ENCODE results near the gene OR2J1.
"Not testable (repeated sequence)": the region's sequence is repeated elsewhere in the genome, so short reads cannot be mapped to it uniquely, and the experiment has no call there.

Gene OR2J1

DNA sequence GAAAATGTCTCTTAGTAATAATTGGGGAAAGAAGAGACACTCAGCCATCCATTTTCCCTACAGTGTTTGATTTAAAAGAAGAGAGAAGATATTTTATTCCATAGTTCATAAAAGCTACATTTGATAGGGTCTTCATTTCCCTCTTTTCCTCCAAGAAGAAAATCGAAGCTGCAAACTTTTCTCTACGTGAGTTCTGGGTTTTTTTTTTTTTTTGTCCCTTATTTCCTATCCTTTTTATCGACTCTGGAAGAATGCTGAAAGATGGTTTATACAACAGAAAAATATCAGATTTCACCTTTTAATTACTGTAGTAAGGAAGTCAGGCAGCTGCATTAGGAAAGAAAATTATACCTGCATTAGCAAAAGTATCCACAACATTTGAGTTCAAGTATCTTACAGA lies at the start of gene OR2J1:
TSS of gene OR2J1 (plus strand) at position 301 of the 400 bp plus-strand sequence. CDS start 1,453 bp downstream, outside the sequence.
- DNase-seq (ENCODE audit: low spot score) = no peak

DNA sequence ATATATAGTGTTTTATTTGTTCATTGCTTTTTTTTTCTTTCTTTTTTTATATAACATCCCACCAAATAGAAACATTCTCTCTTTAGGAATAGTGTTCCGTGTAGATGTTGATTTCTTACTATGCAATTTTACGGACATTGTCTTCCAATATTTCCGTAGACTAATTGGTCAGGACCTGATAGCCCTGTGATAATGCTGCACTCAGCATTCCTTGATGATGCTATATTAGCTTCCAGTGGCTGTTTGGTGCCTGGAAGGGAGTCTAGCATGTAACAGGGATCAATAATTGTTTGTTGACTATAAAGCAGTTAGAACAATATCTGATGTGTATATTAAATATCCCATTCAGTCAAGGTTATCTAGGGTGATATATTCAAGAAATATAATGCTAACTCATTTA lies 47.6 kb upstream of the OR2J1 start:
- DNase-seq (ENCODE audit: low spot score) = no peak

- DNase-seq (ENCODE audit: low spot score) = peak; percentile 51
Observed at GRCh38 chr6:29071831-29072723, 27.2 kb upstream of the OR2J1 start.

DNA sequence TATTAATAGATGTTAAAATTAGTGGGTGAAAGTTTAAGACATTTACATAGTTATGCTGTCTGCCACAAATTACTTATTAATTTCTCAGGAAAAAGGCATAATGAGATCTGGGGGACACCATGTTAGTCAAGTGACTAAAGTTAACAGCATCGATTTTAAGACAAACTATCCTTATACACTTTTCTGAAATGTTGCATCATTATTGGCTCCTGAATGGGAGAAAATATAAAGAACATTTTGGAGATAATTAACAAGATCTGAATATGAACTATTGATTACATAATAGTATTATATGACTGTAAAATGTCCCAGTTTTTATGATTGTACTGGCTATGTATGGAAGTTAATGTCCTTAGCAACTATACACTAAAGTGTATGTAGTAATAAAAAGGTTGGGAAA lies 20.1 kb upstream of the OR2J1 start:
- no peak for DNase-seq (ENCODE audit: low spot score)

- DNase-seq (ENCODE audit: low spot score) = no peak
Observed at GRCh38 chr6:29081312-29081711, 18.0 kb upstream of the OR2J1 start.

GRCh38 chr6:29082457-29082856 lies 16.8 kb upstream of the OR2J1 start:
- DNase-seq (ENCODE audit: low spot score) = no peak

DNA sequence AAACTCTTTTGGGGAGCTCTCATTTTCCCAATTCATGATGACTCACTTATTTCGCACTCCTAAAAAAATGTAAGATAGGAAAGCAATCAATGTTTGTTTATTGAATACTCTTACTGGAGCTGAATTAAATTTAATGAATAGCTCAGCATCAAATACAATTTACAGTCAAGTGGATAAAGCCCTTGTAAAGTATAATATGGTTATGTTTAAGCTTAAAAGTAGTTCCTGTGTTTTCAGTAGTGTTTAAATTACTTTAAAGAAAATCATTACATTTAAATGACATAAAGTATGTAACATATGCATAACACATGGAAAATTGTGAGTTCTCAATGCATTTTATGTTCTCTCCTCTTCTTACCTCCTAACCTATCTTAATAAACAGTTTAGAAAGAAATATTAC lies 12.1 kb upstream of the OR2J1 start, which contains the start of gene OR2B3:
TSS of gene OR2B3 (minus strand) at position 101 of the 400 bp plus-strand sequence. CDS start at position 36, 65 bp downstream.
- DNase-seq (ENCODE audit: low spot score) = no peak

GRCh38 chr6:29092957-29093356 lies 6.3 kb upstream of the OR2J1 start:
- DNase-seq (ENCODE audit: low spot score) = no peak

- DNase-seq (ENCODE audit: low spot score) = no peak
Observed at GRCh38 chr6:29097803-29098202, 1.5 kb upstream of the OR2J1 start.

- no peak for DNase-seq (ENCODE audit: low spot score)
Observed at GRCh38 chr6:29107758-29108157, 8.5 kb downstream of the OR2J1 start, which contains the start of gene OR2J3. Gene OR2J3, plus strand, starts transcription at chr6:29108058. Its CDS starts 3,833 bp downstream, at chr6:29111891.

- DNase-seq (ENCODE audit: low spot score) = no peak
Observed at GRCh38 chr6:29112135-29112534, 12.8 kb downstream of the OR2J1 start.

GRCh38 chr6:29114964-29115363 lies 15.7 kb downstream of the OR2J1 start:
- not testable (repeated sequence) for DNase-seq (ENCODE audit: low spot score)

DNA sequence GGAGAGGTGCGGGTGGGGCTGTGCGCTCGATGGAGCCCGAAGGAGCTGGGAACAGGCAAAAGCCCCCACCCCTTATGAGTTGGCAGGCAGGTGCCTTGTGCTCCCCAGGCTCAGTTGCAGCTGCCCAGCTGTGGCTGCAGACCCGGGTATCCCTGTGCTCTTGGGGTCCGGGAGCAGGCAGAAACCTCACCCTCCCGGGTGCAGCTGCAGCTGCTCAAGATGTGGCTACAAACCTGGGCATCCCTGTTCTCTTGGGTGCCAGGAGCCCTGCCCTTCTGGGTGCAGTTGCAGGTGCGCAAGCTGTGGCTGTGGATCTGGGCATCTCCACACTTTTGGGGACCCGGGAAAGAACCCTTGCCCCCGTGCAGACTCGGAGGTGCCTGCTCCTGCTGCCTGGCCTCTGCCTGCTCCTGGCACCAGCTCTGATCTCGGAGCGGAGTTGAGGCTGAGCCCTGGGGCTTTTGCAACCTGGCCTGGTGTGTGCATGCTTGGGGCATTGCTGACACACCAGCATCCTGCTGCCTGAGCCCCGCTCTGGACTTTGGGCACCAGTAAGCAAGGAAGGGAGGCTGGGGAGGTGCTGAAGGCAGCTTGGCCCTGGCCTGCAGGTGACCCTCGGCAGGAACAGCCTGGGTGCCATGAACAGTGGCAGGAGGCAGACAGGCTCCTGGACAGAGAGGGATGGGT lies 30.2 kb downstream of the OR2J1 start:
- DNase-seq (ENCODE audit: low spot score) = no peak

GRCh38 chr6:29130644-29131043 lies 31.4 kb downstream of the OR2J1 start:
- no peak for DNase-seq (ENCODE audit: low spot score)

GRCh38 chr6:29131691-29132090 lies 32.4 kb downstream of the OR2J1 start:
- DNase-seq (ENCODE audit: low spot score) = no peak

- DNase-seq (ENCODE audit: low spot score) = no peak
Observed at GRCh38 chr6:29137724-29138123, 38.4 kb downstream of the OR2J1 start.

GRCh38 chr6:29141606-29142005 lies 42.3 kb downstream of the OR2J1 start:
- DNase-seq (ENCODE audit: low spot score) = no peak

- no peak for DNase-seq (ENCODE audit: low spot score)
Observed at GRCh38 chr6:29142309-29142708, 43.0 kb downstream of the OR2J1 start.

DNA sequence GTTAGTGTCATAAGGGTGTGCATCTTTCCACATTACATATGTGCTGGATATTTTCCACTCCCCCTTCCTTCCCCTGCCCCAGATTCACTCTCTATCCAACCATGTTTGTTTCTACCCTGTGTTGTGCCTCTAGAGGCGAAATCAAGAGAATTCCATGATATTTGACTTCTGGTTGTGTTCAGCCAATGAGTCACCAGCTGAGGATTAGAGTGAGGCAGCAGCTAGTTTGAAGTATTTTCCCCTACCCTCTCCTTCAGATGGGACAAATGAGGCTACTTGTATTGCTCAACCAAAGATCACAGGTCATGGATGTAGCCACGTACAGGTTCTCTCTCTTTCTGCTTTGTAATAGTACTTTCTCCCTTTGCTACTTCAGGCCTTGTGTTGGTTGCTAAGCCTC lies 46.9 kb downstream of the OR2J1 start:
- no peak for DNase-seq (ENCODE audit: low spot score)

DNA sequence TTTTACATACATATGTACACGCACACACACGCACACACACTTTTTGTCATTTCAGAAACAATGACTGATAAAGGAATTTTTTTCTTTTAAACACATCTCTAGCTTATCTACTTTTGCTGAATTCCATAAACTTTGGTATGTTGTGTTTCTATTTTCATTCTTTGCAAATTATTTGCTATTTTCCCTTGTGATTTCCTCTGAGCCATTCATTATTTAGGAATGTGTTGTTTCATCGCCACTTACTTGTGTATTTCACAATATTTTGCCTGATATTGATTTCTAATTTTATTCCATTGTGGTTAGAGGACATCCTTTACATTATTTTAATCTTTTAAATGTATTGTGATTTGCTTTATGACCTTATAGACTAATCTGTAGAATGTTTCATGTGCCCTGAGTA lies 47.8 kb downstream of the OR2J1 start:
- DNase-seq (ENCODE audit: low spot score) = no peak

DNA sequence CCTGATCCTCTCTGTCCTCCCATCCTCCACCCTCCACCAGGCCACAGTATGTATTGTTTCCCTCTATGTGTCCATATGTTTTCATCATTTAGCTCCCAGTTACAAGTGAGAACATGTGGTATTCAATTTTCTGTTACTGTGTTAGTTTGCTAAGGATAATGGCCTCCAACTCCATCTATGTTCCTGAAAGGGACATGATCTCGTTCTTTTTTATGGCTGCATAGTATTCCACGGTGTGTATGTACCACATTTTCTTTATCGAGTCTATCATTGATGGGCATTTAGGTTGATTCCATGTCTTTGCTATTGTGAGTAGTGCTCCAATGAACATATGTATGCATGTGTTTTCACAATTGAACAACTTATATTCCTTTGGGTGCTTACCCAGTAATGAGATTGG lies 50.2 kb downstream of the OR2J1 start:
- not testable (repeated sequence) for DNase-seq (ENCODE audit: low spot score)
